Sigmoid colon (tissue), 3 donors: ENCODE measurements around the gene ZBTB7C.

Source experiments
- CTCF ChIP-seq, 4 experiments: fragments of 450-650 bp in 3 of 4; fragments of 200-600 bp in 1 of 4; IDR thresholded peaks; one replicate each; pipeline ENCODE4 v1.5.1; 2016 to 2019; ENCODE audit warnings: antibody characterized with exemption in 4 of 4, mild to moderate bottlenecking in 3 of 4, moderate library complexity in 2 of 4
- POLR2A ChIP-seq, 2 donors: fragments of 450-650 bp; IDR thresholded peaks; one replicate each; pipeline ENCODE4 v1.6.1; 2016; ENCODE audit warnings: antibody characterized with exemption in 2 of 2, mild to moderate bottlenecking in 2 of 2, moderate library complexity in 2 of 2

GRCh38 chr18:48044944-48045343 lies 364.2 kb downstream of the ZBTB7C start:
- TF ChIP-seq CTCF (IDR thresholded peaks at IDR 0.05) (no peak), POLR2A (IDR thresholded peaks at IDR 0.05) (no peak)
